Stimulated activated CD8-positive, alpha-beta memory T cell treated with anti-CD3 and anti-CD28 coated beads, Interleukin-7, amount 100 ng/mL, for 24 hours (primary cell): ENCODE data around the gene UNC45A.
"Not testable (repeated sequence)": the region's sequence is repeated elsewhere in the genome, so short reads cannot be mapped to it uniquely, and the experiment has no call there.

Source experiments
- DNase-seq: peaks from one replicate; pipeline ENCODE4 v3.0.0-alpha.2; 2020; ENCODE audit warnings: low read depth

Gene UNC45A

DNA sequence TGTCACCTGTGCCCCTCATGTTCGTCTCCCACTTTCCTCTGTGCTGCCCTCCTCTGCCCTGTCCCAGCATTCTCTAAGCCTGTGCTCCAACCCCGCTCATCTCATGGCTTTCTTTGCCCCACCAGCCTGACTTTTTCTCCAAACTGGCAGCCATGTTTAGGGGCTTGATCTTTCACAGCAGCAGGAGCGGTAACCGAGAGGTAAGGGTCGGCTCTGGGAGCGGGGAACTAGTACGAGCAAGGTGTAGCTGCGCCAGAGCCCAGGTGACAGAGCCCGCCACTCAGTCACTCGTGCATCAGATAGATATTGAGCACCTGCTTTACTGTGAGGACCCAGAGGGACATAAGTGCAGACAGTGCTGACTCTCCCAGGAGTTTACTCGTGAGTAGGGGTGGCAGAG, 18.6 kb upstream of the UNC45A start:
- no peak for DNase-seq

DNA sequence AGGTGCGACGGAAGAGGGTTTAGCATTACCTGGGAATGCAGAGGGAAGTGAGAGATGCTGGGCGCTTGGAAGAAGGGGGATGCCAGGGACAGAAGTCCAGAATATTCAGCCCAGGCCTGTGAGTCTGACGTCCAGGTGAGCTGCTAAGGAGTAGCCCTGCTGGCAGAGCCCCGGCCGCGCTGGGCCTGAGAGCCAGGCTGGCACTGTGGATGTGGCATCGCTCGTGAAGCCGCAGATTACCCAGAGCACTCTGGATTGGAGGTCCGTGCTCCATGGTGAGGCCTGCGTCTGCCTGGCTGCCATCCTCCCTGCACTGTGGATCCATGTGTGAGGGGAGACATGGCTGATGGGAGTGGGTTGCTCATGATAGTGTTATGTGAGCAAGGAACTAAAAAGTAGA, 17.5 kb upstream of the UNC45A start:
- no peak for DNase-seq

DNA sequence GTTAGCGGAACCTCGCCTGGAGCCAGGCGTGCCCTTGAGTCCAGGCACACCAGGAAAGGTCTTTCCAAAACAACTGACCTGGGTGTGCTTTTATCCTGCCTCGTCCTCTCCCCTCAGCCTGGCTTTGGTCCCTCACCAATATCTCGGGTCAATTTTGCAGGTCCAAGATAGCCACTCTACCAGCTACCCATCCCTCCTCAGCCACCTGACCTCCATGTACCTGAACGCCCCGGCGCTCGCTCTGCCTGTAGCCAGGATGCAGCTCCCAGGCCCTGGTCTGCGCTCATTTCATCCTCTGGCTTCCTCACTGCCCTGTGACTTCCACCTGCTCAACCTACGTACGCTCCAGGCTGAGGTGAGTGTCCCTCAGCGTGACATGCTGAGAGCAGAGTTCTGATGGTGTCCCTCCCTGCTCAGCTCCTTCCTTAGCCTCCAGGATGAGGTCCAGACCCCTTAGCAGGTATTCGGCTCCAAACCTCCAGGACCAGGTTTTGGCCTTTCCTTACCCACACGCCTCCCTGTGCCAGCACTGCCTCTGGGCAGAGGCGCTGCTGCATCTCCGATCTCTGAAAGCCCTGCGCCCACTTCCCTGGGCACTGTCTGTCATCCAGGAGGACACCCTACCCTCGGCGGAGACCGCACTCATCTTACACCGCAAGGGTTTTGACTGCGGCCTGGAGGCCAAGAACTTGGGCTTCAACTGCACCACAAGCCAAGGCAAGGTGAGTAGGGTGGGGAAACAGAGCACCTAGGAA, 16.9 kb upstream of the UNC45A start:
- no peak for DNase-seq

DNA sequence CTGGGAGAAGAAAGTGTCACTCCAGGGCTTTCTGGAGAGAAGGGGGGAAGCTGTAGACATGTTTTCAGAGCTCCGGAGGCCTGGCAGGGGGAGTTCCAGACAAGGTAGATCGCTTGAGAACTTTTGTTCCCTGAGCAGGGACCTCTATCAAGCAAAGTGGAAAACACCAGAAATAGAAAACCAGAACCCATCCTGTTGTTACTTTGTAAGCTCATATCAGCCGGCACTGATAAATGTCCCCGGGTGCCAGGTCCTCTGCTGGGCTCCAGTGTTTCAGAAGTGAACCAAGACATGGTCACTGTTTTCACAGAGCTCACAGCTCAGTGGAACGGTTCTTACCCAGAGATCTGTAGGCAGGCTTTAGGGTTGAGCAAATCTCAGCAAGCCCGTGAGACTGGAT, 16.2 kb upstream of the UNC45A start:
- no peak for DNase-seq

DNA sequence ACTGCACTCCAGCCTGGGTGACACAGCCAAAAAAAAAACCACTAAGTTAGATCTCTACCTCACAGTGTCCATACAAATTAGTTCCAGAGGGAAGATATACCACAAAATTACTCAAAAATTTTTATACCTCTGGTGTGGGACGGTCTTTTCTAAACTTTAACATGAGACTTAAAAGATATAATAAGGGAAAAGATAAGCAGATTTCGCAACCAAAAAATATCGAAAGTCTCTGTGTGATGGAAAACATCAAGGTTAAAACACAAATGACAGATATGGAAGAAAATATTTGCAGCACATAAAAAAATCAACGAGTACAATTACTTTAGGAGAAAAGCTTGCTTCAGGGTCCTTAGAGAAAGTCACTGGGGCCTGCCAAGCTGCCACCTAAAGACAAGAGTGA, 13.2 kb upstream of the UNC45A start:
- DNase-seq, result no peak

DNA sequence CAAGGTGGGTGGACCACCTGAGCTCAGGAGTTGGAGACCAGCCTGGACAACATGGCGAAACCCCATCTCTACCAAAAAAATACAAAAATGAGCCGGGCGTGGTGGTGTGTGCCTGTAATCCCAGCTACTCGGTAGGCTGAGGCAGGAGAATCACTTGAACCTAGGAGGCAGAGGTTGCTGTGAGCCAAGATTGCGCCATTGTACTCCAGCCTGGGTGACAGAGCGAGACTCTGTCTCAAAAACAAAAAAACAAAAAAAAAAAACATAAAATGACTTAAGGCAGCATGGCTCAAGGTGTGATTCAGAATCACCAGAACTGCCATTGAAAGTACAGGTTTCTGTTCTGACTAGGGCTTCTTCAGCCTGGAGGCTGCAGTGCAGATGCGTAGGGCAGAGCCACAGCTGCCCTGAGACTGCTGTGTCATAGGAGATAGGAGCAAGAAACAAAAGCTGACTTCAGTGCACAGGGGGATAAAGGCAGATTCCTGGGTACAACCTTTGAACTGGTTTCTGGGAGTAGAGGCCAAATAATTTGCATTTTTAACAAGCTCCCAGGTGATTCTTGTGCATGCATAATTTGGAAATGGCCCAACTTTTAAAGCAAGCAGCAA, 12.3 kb upstream of the UNC45A start:
- not testable (repeated sequence) for DNase-seq

DNA sequence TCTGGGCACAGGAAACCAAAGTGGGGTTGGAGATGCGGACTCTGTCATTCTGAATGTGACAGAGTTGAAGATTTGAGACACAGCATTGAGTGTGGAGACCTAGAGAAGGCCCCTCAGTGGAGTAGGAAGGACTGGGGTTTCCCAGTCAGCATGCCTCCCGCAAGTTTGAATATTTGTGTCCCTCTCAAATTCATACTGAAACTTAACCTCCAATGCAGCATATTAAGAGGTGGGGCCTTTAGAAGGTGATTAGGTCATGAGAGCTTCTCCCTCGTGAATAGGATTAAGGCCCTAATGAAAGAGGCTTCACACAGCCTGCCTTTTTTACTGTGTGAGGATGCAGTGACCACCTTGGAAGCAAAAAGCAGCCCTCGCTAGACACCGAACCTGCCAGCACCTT, 10.7 kb upstream of the UNC45A start:
- no peak for DNase-seq

DNA sequence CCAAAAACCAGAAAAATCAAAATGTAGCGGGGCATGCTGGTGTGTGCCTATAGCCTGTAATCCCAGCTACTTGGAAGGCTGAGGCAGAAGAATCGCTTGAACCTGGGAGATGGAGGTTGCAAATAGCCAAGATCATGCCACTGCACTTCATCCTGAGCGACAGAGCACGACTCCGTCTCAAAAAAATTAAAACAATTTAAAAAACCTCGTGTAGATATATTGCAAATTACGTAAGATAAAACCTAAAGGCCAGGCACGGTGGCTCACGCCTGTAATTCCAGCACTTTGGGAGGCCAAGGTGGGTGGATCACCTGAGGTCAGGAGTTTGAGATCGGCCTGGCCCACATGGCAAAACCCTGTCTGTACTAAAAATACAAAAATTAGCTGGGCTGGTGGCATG, 8.3 kb upstream of the UNC45A start:
- not testable (repeated sequence) for DNase-seq

DNA sequence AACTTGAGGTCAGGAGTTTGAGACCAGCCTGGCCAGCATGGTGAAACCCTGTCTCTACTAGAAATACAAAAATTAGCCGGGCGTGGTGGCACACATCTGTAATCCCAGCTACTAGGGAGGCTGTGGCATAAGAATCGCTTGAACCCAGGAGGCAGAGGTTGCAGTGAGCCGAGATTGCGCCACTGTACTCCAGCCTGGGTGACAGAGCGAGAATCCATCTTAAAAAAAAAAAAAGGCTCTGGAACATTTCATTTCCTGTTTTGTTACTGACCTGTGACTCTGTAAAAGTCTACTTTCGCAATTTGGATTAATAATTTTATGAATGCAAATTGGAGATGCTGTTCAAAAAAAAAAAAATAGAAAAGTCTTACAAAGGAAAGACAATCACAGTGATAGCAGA, 7.0 kb upstream of the UNC45A start:
- not testable (repeated sequence) for DNase-seq

DNA sequence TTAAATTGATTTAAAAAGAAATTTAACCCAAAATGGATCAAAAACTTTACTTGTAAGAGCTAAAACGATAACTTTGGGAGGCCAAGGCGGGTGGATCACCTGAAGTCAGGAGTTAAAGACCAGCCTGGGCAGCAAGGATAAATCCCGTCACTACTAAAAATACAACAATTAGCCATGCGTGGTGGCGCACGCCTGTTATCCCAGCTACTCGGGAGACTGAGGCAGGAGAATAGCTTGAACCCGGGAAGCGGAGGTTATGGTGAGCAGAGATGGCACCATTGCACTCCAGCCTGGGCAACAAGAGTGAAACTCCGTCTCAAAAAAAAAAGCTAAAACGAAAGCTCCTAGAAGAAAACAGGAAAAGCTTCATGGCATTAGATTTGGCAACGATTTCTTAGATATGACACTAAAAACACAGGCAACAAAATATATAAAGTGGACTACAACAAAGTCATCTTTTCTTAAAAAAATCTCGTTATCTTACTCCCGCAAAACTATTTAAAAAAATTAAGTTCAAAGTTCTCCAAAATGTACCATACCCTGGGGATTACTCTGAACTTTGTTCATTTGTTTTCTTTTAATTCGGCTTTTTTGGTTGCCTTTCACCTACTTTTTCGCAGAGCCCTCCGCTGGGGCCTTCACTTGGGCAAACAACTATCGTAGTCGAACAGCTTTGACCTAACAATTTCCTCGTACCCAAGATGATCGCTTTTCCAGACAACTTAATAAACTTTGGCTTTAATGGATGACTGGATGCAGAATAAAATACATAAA, 5.7 kb upstream of the UNC45A start:
- DNase-seq, result no peak

DNA sequence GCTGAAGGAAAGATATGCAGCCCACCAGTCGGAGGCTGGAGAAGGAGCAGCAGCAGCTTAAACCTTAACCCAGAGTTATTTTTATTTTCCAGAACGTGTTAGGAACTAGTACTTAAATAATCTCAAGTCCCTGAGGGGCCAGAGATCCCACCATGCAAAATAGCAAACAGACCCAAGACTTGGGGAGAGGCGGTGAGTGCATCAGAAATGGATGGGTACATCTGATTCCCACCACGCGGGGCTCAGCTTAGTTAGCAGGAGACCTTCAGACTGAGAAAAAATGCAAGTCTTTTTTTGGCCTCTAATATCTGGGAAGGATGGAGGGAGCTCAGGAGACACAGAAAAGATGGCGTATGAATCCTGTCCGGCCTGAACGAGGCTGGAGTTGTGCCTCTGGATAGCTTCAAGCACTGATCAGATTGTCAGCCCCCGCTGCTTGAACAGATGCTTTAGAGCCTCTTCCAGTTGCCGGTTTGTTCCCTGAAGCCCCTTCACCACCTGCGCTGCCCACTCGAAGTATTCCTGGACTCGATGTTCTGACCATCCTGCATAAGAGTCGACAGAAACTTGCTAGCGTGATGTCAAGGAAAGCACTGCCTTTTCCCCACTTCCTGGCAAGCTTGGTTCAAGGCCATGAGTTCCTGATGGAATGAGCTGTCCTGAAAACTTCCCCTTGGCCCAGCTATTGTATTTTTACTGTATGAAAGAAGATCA, 4.1 kb upstream of the UNC45A start:
- DNase-seq, result no peak

DNA sequence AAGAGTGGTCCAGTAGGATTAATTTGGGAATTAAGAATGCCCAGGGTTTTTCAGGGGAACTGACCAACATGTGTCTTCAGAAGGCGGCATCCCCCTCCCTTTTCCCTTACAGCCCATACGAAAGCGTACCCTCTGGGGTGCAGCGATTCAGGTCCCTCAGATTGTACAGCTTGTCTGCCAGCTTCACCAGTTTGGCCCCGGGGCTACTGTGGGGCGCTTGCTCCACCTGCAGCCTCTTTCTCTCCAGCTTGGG, 3.6 kb upstream of the UNC45A start:
- DNase-seq, result no peak

DNA sequence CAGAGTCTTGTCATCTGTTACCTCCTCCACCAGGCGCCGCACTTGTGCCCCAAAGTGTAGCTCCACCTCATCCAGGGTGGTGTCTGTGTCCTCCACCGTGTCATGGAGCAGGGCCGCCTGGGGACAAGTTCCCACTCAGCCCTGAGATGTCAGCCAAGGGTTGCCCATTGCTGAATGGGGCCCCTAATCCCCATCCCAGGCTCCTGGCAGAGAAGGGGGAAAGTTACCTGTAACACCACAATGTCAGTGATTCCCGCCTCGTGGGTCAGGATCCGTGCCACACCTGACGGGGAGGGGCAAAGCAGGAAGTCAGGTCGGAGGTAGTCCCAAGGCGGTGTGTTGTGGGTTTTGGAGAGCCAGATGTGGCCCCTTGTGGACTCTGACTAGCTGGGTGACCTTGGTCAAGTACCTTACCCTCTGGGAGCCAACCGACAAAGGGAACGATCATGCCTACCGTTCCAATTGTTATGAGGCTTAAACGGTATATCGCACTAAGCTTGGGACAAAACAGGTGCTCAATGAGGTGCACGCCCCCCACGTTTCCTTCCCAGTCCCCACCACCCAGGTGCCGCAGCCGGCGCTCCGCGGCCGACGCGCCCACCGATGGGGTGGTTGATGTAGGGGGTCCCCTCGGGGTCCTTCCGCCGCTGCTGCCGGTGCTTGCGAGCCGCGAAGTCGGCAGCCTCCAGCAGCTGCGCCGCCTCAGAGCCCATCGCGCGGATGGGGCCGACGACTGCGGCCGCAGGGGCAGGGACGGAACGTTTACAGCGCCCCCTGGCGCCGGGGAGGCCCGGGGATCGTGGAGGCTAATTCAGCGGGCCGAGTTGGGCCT, 3.0 kb upstream of the UNC45A start, which contains the start of gene HDDC3:
Gene HDDC3 (minus strand): TSS at position 722 of the 832 bp plus-strand sequence. CDS start 9 bp downstream, at position 713.
- DNase-seq, result peak; percentile 88

DNA sequence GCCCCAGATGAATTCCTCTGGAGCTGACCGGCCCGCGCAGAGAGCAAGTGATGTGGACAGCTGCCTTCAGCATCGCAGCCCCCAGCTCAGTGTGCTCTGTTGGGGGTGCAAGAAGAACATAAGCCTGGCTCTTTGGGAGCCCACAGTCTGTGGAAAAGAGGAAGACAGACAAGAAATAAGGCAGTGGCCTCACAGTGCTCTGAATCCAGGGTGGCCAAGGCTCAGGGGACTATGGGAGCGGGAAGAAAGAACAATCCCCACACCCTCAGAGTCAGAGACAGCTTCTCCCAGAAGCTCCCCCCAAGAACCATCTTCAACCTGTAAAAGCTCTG, 2.5 kb upstream of the UNC45A start:
- DNase-seq, result no peak

DNA sequence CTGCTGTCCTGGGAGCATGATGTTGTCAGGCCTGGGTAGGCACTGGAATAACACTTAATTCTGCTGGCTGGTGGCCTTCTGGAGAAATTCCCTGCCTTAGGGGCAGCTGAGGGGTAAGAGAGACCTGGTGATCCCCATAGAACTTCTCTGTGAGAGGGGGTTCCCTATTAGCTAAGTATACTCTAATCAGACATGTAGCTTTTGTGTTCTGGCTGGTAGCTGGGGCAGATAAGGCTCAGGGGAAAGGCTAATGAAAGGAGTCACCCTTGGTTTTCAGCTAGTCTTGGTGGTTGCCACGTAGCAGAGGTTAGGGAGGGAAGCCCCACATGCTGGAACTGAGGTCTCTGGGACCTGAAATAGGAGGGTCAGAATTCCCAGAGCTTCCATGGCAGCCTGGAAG, 1.8 kb upstream of the UNC45A start:
- DNase-seq, result no peak

DNA sequence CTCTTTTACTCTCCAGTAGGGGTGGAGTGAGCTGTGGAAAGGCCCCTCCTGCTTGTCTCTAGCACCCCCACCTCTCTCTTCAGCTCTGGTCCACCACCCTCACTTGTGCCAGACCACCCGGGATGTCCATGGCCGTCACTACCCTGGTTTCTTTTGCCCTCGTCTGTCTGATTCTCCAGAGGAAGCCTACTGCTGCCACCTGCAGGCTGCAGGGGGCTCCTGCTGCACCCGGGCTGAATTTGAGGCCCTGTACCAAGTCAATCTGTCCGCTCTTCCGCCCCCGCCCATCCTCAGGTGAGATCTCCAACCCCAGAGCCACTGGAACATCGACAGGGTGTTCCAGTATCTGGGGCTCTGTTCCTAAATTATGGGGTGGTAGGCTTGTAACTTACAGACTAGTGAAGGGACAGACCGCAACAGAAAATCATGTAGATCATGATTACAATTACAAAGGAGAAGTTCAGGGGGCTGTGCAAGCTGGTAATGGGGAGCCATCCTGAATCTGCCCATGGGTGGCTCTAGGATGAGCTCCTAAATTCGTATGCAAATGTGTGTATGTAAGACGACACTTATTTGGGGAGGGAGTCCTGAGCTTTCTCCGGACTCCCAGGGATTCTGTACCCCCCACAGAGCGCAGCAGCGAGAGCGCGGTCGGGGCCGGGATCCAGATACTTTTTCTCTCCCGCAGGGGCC, 683 bp upstream of the UNC45A start:
- DNase-seq, result peak; percentile 74

DNA sequence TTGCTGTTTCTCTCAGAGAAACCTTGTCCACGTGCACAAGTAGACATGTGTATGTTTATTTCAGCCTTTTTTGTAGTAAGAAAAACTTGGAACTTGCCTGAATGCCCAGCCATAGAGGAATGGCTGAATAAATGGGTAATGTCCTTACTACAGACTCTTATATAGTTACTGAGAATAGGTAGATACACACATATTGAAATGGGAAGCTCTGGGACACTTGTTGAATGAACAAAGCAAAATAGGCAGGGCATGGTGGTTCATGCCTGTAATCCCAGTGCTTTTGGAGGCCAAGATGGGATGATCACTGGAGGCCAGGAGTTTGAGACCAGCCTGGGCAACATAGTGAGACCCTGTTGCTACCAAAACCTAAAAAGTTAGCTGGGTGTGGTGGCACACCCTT, 1.7 kb downstream of the UNC45A start:
- no peak for DNase-seq

DNA sequence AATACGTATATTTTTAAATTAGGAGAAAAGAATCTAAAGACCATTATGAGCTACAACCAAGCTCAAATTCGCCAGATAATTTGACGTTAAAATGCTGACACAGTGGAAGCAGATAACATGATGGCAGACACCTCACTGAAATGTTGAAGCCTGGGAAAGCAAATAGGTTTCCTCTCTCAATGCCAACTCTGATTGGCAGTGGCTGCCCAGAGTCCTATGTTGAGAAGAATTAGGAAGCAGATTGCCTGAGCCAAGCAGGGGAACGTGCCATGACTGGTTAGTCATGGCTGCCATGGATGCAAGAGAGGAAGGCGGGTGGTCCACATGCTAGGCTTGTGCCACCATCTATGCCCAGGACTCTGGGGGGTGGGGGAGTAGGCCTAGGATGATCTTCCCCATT, 3.2 kb downstream of the UNC45A start:
- DNase-seq, result no peak

DNA sequence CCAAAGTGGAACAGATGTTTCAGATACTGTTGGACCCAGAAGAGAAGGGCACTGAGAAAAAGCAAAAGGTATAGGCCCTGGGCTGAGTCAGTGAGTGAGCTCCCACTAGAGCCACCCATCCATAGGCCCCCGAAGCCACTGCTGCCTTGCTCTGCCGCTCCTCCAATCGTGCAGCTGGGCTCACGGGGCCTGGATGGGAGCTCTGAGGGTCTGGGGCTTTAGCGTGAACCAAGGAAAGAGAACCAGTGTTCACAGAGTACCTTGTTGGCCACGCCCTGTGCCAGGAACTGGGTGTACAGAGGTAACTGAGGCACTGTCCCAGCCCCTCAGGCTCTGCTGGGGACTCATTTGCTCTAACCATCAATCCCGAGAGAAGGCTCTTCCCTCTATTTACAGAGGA, 4.7 kb downstream of the UNC45A start:
- no peak for DNase-seq

DNA sequence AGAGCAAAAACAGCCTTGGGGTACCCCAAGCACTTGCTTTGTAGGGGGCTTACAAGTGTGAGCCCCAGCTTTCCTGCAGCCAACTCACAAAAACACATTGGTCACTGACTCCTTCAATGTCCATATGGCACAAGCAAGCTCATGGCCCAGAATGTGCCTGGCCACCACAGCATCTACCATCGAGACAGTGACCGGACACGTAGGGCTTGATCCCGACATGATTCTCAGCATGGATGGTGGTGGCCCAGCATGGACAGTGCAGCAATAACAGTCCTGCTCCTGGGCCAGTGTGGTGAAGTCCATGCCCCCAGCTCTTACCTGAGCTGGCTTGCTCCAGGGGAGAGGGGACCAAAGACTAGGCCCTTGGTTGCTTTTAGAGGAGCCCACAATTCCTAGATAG, 6.0 kb downstream of the UNC45A start:
- DNase-seq, result no peak

DNA sequence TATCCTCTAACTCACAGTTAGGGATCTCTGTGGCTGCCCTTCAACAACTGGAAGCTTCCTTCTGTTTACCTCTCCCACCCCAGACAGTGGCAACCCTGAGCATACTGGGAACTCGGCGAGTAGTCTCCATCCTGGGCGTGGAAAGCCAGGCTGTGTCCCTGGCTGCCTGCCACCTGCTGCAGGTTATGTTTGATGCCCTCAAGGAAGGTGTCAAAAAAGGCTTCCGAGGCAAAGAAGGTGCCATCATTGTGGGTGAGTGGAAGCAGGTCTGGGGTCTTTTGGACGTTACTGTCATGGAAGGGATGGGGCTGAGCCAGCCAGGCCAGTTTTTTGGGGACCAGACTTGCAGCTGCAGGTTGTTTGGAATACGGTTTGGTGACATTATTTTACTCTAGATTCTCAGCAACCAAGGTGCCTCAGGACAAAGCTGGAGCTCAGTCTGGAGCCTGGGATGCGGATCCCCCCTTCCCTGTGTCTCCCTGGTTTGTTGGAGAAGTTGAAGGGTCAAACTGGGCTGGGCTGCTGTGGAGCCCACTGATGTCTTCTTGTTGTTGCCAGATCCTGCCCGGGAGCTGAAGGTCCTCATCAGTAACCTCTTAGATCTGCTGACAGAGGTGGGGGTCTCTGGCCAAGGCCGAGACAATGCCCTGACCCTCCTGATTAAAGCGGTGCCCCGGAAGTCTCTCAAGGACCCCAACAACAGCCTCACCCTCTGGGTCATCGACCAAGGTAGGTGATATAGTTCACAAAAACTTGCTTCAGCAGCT, 7.5 kb downstream of the UNC45A start:
- no peak for DNase-seq
